GM21526 (cell line): ENCODE data around the gene AP2S1.
"Not testable (repeated sequence)": the region's sequence is repeated elsewhere in the genome, so short reads cannot be mapped to it uniquely, and the experiment has no call there.

Source experiments
- ATAC-seq: cut with Tn5 transposase; IDR thresholded peaks from one replicate; pipeline ENCODE4 v1.9.1; 2021; ENCODE audit warnings: moderate library complexity; ENCODE audit not compliant: unreplicated experiment, low FRiP score

The AP2S1 gene

DNA sequence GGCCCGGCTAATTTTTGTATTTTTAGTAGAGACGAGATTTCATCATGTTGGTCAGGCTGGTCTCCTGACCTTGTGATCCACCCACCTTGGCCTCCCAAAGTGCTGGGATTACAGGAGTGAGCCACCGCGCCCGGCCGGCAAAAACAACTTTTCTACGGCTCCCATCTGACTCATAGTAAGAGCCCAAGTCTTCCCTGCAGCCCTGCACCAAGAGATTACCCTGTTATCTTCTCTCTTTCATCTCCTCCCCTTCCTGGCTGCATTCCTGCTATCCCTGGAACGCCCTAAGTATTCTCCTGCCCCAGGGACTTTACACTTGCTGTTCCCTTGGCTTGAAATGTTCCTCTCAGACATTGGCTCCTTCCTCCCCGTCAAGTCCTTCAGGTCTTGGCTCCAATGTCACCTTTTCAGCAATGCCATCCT lies 6.6 kb downstream of the AP2S1 start:
- no peak for ATAC-seq

GRCh38 chr19:46842791-46843190 lies 7.9 kb downstream of the AP2S1 start:
- no peak for ATAC-seq

DNA sequence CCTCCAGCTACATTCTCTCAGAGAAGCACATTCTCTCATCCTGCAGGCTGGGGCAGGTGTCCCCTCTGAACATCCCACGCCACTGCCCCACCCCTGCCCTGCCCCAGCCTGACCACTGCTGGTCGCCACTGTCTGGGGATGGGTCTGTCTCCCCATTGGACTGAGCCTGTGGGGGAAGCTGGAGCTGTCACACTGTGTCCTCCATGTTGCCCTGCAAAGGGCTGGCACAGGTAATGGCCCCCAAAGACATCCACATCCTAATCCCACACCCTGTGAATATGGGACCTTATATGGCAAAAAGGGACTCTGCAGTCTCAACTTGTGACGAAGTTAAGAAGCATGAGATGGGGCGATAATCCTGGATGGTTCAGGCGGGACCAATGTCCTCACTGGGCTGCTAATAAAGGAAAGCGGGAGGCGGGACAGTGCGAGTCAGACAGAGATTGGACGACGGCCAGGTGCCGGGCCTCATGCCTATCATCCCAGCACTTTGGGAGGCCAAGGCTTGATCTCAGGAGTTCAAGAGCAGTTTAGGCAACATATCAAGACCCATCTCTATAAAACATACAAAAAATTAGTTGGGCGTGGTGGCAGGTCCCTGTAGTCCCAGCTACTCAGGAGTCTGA lies 9.1 kb downstream of the AP2S1 start:
- ATAC-seq, result no peak

GRCh38 chr19:46840498-46840942 lies 10.1 kb downstream of the AP2S1 start:
- no peak for ATAC-seq

GRCh38 chr19:46839752-46840497 lies 10.7 kb downstream of the AP2S1 start:
- ATAC-seq, result no peak

GRCh38 chr19:46838160-46838559 lies 12.5 kb downstream of the AP2S1 start:
- no peak for ATAC-seq

- no peak for ATAC-seq
Observed at GRCh38 chr19:46834984-46835383, 15.7 kb downstream of the AP2S1 start.

DNA sequence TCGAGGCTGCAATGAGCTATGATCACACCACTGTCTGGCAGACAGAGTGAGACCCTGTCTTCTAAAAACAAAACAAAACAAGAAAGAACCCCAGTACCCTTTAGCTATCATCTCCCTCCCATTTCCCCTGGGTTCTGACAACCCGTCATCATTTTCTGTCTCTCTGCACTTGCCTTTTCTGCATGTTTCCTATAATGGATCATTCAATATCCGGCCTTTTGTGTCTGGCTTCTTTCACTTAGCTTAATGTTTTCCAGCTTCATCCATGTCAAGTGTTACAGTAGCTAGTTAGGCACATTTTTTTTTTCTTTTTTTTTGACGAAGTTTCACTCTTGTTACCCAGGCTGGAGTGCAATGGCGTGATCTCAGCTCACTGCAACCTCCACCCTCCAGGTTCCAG lies 16.5 kb downstream of the AP2S1 start:
- no peak for ATAC-seq

- ATAC-seq, result no peak
Observed at GRCh38 chr19:46830864-46831263, 19.8 kb downstream of the AP2S1 start.

- ATAC-seq, result no peak
Observed at GRCh38 chr19:46828484-46828883, 22.2 kb downstream of the AP2S1 start.

DNA sequence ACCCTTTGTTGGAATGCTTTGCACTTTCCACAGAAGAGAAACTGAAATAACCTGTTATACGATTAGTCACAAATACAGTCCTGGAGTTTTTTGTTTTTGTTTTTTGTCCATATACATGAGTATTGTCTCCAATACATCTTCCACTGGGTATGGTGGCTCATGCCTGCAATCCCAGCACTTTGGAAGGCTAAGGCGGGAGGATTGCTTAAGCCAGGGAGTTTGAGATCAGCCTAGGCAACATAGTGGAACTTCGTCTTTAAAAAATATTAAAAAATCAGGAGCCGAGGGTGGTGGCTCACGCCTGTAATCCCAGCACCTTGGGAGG lies 25.0 kb downstream of the AP2S1 start:
- no peak for ATAC-seq

DNA sequence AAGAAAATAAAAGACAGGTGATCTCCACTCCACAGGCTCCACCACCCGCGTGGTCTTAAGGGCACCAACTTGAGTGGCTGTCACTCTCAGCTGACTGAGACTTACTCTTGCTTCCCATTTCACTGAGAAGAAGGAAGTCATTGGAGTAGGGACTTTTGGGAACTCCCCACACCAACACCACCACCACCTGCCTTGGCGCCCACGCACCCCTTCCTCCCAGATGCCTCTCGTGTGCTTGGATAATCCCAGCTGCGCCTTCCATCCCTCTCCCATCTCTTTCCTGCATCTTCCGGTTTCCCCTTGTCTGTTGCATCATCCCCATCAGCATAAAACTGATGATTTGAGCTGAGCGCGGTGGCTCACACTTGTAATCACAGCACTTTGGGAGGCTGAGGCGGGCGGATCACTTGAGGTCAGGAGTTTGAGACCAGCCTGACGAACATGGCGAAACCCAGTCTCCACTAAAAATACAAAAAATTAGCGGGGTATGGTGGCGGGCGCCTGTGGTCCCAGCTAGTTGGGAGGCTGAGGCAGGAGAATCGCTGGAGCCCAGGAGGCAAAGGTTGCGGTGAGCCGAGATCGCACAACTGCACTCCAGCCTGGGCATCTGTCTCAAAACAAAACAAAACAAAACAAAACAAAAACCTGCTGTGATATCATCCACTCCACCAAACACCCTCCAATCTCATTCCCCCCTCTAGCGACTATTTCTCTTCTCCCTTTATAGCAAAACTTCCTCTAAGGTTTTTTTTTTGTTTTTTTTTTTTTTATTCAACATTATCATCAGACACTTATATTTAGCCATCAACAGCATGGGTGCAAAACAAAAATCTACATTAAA lies 25.5 kb downstream of the AP2S1 start:
- ATAC-seq, result no peak

GRCh38 chr19:46823049-46823448 lies 27.6 kb downstream of the AP2S1 start:
- no peak for ATAC-seq

GRCh38 chr19:46822410-46822787 lies 28.2 kb downstream of the AP2S1 start:
- ATAC-seq, result not testable (repeated sequence)

GRCh38 chr19:46821512-46822409 lies 28.9 kb downstream of the AP2S1 start:
- no peak for ATAC-seq

DNA sequence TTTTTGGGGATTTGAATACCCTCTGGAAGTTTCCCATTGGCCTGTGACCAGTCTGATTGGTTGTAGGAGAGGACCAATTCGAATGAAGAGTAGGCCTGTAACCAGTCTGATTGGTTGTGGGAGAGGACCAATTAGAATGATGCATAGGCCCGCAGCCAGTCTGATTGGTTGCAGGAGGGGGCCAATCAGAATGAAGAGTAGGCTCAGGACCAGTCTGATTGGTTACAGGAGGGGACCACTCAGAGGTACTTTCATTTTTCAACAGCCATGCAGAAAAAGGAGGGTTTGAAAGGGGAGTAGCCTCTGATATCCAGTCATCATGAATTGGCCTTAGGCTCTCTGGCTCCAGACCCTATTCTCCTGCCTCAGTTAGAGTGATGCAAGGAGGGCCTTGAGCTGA lies 31.8 kb downstream of the AP2S1 start:
- no peak for ATAC-seq

DNA sequence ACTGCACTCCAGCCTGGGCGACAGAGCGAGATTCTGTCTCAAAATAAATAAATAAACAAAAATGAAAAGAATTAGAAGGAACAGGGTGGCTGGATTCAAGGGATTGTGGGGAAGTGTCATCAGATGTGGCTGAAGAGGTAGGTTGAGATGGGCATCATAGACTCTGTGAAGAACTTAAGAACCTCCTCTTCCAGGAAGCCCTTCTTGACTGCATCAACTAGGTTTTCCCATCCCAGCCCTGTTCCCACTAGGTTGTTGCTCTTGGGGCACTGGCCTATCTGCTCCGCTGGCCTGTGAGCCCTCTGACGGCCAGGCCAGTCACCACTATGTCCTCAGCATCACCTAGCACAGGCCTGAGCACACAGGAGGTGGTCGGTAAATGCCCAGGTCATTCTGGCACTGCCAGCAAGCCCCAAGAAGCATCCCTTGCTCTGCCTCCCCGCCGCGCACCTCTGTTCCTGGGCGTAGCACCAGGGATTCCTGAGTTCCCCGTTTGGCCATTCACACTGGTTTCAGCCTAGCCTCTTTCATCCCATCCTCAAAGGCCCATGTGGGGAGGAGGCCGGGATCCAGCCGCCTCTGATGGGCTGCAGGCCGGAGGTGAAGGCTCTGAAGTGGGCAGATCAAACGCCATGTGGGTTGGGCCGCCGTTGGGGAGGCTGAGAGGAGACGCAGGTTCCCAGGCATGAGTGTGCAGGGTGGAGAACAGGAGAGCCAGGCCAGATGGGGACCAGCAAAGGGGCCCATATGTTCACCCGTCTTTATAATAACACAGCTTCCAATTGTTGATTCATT lies 34.6 kb downstream of the AP2S1 start:
- no peak for ATAC-seq

DNA sequence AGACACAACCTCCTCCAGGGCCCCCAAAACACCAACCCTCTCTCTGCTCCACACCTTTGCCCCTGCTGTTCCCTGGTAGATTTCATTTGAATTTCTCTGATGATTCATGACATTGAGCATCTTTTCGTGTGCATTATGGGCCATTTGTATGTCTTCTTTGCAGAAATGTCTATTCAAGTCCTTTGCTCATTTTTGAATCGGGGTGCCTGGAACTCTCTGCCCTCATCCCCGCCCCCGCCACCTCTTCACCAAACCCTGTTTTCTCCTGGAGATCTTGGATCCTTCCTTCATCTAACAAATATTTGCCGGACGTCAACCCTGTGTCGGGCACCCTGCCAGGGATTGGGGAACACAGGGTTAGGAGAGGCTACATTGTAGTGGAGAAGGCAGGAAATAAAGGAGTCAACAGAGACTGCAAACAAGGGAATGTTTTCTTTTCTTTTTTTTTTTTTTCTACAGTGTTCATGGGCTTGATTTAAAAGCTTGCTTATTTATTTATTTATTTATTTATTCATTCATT lies 36.7 kb downstream of the AP2S1 start:
- ATAC-seq, result no peak

DNA sequence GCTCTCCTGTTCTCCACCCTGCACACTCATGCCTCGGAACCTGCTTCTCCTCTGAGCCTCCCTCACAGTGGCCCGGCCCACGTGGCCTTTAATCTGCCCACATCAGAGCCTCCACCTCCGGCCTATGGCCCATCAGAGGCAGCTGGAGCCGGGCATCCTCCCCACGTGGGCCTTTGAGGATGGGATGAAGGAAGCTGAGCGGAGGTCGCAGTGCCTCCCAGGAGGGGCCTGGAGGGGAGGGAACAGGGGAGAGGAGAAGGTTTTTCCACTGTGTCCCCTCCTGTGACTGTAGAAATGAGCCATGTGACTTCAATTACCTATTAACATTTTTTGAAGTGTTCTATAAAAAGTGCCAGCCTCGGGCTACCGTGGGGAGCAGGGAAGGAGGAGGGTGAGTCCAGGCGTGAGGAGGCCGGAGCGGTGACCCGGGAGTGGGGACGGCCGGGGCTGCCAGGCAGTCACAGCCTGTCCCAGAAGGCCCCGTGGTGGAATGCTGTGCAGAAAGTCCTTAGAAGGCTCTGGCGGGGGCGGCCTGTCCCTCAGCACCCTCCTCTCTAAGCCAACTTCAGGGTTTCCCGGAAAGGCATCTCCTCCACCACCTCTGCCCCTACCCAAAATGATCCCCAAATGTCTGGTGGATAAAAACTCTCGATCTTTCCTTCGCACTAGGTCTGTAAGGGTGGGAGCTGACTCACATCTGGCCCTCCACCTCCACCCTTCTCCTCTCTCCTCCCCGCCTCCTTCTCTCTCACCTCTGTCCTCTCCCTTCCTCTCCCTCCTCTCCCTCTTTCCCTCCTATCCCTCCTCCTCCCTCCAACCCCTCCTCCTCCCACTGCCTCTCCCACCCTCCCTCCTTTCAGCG lies 37.4 kb downstream of the AP2S1 start:
- no peak for ATAC-seq
